HG03378 (cell line): ENCODE data around the gene TNC.

ENCODE experiments used
- ATAC-seq: cut with Tn5 transposase; IDR thresholded peaks from one replicate; pipeline ENCODE4 v1.9.1; 2021; ENCODE audit warnings: mild to moderate bottlenecking, moderate library complexity; ENCODE audit not compliant: unreplicated experiment

Gene TNC

DNA sequence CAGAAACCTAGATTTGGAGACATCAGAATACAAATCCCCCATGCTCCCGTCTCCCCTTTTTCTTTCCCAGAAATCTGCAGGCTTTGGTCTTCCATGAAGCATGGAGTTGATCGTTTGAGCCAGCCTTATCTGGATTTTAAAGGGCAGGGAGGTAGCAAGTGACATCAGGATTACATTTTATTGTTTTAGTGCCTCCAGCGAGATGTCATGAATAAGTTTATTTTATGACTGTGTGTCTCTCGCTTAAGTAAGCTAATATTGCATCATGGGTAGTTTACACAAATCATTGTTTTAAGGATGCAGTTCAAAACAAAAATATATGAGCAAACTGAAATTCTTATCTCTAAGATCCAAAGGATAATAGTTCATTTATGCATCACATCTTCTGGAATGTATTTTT is 136.9 kb downstream of the TNC start:
- no peak for ATAC-seq

DNA sequence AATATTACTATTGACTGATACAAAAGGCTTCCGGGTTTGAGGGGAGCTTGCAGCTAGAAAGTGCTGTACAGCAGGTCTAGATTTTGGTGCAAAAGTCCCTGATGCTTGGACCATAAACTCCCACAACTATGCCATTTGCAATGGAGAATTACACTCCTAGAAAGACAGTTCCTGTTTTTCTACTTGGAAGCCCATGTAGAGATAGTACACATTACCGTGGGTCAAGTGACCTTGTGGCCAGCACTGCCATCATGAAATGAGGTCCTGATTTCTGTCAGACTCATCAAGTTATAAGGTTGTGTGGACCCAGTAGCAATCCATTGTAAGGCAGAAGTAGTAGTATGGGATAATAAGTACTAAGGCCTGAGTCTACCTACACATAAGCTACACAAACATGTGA is 144.7 kb downstream of the TNC start:
- ATAC-seq, result no peak

DNA sequence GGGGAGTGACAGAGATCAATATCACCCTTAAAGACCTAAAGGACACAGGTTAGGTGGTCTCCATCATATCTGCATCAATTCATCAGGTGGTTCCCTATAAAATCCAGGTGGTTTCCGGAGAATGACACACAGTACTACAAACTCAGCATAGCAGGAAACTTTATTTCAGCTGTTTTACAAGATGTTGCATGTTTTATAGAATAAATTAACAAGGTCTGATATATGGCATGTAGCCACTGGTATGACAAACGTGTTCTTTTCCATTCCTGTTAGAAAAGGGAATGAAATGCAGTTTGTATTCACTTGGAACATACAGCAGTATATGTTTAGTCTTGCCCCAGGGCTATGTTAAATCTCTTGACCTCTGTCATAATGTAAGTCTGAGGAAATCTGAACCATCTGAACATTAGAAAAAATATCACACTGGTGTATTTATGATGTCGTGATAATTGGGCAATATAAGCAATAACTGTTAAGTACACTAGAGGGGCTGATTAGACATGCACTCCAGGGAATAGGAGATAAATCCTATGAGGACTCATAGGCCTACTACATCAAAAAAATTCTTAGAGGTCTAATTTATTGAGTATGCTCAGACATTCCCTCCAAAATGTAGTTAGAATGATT is 145.3 kb downstream of the TNC start:
- ATAC-seq, result no peak
